HEK293T (cell line): Measurements from ENCODE around the gene CENPE.

Experiments
- ARNT ChIP-seq: fragments of 450-650 bp; IDR thresholded peaks from 2 replicates; pipeline ENCODE4 v1.6.1; 2017; ENCODE audit warnings: mild to moderate bottlenecking
- BHLHE40 ChIP-seq: fragments of 450-650 bp; IDR thresholded peaks from 2 replicates; pipeline ENCODE4 v1.6.1; 2016; ENCODE audit warnings: mild to moderate bottlenecking, moderate library complexity, borderline replicate concordance
- CTBP1 ChIP-seq: fragments of 450-650 bp; IDR thresholded peaks from 2 replicates; pipeline ENCODE4 v1.6.1; 2016; ENCODE audit warnings: borderline replicate concordance
- ELF4 ChIP-seq: fragments of 450-650 bp; IDR thresholded peaks from 2 replicates; pipeline ENCODE4 v1.6.1; 2017; ENCODE audit warnings: antibody characterized with exemption
- FOXA1 ChIP-seq: fragments of 450-650 bp; IDR thresholded peaks from 2 replicates; pipeline ENCODE4 v1.6.1; 2016; ENCODE audit warnings: mild to moderate bottlenecking
- FOXK2 ChIP-seq: fragments of 450-650 bp; IDR thresholded peaks from 2 replicates; pipeline ENCODE4 v1.6.1; 2016; ENCODE audit warnings: mild to moderate bottlenecking
- FOXM1 ChIP-seq: fragments of 450-650 bp; IDR thresholded peaks from 2 replicates; pipeline ENCODE4 v1.6.1; 2017; ENCODE audit warnings: mild to moderate bottlenecking, borderline replicate concordance
- HDGF ChIP-seq: fragments of 450-650 bp; IDR thresholded peaks from 2 replicates; pipeline ENCODE4 v1.6.1; 2017; ENCODE audit warnings: antibody characterized with exemption, borderline replicate concordance
- L3MBTL2 ChIP-seq: fragments of 450-650 bp; conservative IDR thresholded peaks from 2 replicates; pipeline ENCODE4 v1.6.1; 2016; ENCODE audit warnings: mild to moderate bottlenecking
- LEF1 ChIP-seq: fragments of 450-650 bp; IDR thresholded peaks from 2 replicates; pipeline ENCODE4 v1.6.1; 2017; ENCODE audit warnings: mild to moderate bottlenecking, borderline replicate concordance
- SP1 ChIP-seq: fragments of 450-650 bp; IDR thresholded peaks from 2 replicates; pipeline ENCODE4 v1.6.1; 2017
- SUZ12 ChIP-seq: fragments of 450-650 bp; IDR thresholded peaks from 2 replicates; pipeline ENCODE4 v1.6.1; 2016; ENCODE audit warnings: mild to moderate bottlenecking
- TARDBP ChIP-seq: fragments of 450-650 bp; IDR thresholded peaks from 2 replicates; pipeline ENCODE4 v1.6.1; 2016
- ZNF384 ChIP-seq: fragments of 450-650 bp; IDR thresholded peaks from 2 replicates; pipeline ENCODE4 v1.6.1; 2016

GRCh38 chr4:103144926-103145325, 53.2 kb downstream of the CENPE start:
- TF ChIP-seq LEF1 = no peak
- no peak for TF ChIP-seq FOXK2
- TF ChIP-seq SP1 = no peak
- TF ChIP-seq CTBP1 = no peak
- TF ChIP-seq ELF4 = no peak
- no peak for TF ChIP-seq HDGF
- TF ChIP-seq FOXA1 = no peak
- TF ChIP-seq BHLHE40 = no peak
- TF ChIP-seq ZNF384 = no peak
- TF ChIP-seq L3MBTL2 = no peak
- no peak for TF ChIP-seq TARDBP
- no peak for TF ChIP-seq SUZ12
- no peak for TF ChIP-seq ARNT
- TF ChIP-seq FOXM1 = no peak
